Myocyte (in vitro differentiated cells): ENCODE results near the gene CCDC77. TPM values are rescaled to one million over a fixed set of nuclear protein-coding genes. Genes with fewer than 3 reads are reported as not detected.
"Not testable (repeated sequence)": the region's sequence is repeated elsewhere in the genome, so short reads cannot be mapped to it uniquely, and the experiment has no call there.

Experiments used
- DNase-seq: peaks from one replicate; pipeline ENCODE4 v3.0.0-alpha.2; 2012; ENCODE audit warnings: low read depth
- polyA plus RNA-seq: library from polyadenylated mRNA; unstranded; fragments of >200 nt; gene quantifications from one replicate; pipeline ENCODE4 v1.2.1, GENCODE V29; 2012; ENCODE audit warnings: missing spikeins
- total RNA-seq: library from RNA; depleted of rRNA; stranded (reverse); fragments of >200 nt; gene quantifications from 2 replicates; pipeline ENCODE4 v1.2.3, GENCODE V29; 2014

Gene CCDC77
- 9.8 and 11.5 TPM in 2 replicates for total RNA-seq
- polyA plus RNA-seq: 4.5 TPM

DNA sequence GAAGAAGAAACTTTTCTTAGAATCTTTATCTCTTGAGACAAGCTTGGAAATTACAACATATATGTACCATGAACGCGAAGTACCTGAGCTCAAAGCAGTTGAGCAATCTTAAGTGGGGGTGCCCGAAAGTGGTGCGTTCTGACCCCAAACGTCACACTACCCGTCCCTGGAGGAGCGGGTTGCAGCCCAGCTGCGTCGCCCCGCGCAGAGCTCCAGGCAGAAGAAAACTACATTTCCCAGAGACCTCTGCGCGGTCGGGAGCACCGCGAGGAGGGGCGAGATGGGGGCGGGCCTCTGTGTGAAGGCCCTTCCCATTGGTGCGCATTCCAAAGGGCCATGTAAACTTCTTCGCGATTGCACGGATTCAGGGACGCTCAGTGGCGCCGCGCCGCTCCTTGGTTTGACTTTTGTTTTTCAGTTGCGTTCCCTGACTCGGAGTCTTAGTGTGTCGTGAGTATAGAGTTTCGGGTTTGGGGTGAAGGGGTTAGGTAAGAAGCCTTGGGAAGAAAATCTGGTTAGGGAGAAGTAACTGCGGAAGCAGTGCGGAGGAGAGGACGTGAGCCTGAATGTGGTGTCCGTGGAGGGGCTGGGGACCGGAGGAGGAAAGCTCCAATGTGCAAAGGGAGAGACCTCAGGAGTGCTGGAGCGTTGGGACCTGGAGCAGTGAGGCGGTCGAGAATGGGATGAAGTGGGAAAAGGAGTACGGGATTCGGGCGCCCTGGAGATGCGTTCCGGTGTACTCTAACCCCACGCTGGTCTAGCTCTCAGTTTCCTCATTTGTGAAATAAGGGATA, at the start of gene CCDC77:
Gene CCDC77 (plus strand): TSS at position 410 of the 794 bp plus-strand sequence. CDS start 7,740 bp downstream, outside the sequence.
- DNase-seq: peak; percentile 95

DNA sequence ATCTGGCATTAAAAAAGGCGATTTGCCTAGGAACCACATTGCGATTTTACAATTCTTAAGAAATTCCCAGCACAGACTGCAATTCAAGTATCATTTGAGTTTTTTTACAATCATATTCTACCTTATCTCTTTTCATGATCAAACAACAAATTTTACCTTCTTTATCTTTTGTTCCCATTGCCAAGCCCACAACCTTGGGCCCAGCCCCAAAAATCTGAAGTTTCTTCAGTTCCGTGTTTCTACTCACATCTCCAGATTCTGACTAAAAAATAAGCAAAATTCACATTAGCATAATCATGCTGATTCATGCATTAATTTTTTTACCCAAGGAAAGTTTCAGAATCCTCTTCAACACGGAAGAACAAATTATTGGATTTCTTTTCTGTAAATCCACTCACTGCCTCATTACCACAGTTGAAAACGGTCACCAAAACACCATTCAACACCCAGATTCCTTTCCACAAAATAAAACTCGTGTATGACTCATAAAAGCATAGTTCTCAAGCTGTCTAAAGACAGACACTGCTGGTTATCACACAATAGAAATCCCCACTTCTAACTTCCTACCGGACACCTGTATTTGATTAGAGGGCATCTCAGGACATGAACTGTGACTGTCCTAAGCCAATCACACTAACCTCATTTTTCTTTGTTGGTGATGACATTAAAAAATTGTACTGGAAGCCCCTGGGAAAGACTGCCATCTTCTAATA, 45.0 kb upstream of the CCDC77 start:
- peak; percentile 33 for DNase-seq

DNA sequence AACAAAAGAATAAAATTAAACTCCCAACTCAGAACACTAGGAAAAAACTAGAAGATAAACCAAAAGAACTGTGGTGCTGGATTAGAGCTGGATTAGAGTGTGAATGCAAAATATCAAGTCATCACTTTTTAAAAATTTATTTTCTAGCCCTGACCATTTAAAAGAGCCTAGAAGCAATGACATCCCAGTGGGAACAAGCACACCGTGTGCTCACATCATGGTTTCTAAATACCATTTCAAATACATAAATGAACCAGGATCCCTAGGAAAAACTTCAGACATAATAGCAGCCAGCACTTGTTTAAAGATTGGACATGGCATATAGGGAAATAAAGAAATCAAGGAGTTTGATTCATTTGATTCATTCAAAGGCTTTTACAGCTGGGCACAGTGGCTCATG, 42.4 kb upstream of the CCDC77 start:
- DNase-seq: no peak

DNA sequence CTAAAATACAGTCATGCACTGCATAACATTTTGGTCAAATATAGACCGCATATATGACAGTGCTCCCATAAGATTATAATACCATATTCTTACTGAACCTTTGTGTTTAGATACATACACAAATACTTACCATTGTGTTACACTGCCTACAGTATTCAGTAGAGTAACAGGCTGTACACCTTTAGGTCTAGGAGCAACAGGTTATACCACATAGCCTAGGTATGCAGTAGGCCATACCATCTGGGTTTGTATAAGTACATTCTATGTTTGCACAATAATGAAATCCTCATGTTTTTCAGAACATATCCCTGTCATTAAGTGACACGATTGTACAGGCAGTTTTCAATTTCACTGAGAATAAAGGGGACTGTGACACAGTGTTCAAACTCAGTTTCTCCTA, 34.6 kb upstream of the CCDC77 start:
- DNase-seq: no peak

DNA sequence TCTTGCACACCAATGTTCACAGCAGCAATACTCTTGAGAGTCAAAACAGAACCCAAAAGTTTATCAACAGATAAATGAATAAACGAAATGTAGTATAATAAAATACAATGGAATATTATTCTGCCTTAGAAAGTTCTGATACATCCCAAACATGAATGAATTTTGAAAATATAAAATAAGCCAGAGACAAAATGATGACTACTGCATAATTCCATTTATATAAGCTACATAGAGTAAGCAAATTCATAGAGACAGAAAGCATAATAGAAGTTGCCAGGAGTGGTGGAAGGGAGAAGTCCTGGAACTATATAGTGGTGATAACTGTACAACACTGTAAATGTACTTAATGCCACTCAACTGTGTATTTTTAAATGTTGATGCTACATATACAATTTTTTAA, 33.5 kb upstream of the CCDC77 start:
- no peak for DNase-seq

DNA sequence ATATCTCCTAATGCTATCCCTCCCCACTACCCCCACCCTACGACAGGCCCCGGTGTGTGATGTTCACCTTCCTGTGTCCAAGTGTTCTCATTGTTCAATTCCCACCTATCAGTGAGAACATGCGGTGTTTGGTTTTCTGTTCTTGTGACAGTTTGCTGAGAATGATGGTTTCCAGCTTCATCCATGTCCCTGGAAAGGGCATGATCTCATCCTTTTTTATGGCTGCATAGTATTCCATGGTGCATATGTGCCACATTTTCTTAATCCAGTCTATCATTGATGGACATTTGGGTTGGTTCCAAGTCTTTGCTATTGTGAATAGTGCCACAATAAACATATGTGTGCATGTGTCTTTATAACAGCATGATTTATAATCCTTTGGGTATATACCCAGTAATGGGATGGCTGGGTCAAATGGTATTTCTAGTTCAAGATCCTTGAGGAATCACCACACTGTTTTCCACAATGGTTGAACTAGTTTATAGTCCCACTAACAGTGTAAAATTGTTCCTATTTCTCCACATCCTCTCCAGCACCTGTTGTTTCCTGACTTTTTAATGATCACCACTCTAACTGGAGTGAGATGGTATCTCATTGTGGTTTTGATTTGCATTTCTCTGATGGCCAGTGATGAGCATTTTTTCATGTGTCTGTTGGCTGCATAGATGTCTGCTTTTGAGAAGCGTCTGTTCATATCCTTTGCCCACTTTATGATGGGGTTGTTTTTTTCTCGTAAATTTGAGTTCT, 30.5 kb upstream of the CCDC77 start:
- DNase-seq: not testable (repeated sequence)

DNA sequence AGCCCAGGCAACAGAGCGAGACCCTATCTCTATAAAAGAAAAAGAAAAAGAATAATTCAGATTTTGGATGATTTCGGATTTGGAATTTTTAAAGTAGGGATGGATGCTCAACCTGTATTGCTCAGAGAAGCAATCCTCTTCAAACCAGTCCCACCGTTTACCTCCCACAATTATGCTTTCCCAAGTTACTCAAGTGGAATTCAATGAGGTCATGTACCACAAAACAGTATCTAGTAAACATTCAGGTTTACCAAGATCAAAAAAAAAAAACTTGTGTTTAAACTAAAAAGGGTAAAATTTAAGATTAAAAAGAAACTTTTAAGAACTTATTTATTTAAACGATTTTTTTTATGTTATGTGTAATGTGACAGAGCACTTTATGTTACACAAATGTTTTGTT, 14.8 kb upstream of the CCDC77 start:
- DNase-seq: peak; percentile 18

DNA sequence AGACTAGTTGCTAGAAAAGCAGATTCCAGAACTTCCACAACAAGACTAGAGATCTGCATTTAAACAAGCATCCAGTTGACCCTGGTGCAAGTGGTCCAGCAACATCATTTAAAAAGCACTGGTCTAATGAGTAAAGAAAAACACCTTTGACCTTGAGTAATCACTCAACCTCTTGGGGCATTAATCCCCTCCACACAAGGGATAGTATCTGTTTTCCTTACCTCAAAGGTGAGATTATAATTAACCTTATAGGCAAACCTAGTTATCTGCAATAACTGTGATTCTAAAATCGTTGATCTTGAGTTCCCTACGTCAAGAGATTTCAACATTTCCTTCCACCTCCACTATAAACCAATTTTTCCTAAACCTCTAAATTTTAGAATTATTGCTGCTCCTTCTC, 13.4 kb upstream of the CCDC77 start:
- DNase-seq: no peak

DNA sequence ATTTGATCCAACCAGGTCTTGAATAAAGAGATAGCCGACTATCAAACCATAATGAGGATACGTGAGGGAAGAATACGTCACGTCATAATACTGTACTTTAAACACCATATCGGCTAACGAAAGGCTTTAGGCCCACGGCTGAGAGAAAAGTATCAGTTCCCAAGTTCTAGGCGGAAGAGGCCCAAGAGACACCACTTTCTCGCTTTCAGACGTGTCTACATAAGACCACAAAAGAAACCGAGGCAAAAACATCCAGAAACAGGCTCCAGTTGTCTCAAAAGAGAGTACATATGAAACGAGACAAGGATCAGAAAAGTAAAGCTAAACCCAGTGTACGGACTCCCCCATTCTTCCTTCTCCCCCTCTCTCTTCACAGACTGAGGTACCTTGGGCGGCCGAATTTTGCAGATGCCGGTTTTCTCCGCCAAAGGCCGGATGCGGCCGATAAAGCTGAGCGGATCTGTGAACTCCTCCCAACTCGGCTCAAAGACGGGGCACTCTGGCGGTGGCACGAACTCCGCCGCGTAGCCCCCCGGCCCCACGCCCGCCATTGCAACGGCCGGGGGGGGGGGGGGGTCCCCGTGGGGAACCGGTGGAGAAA, 12.8 kb upstream of the CCDC77 start:
- DNase-seq: peak; percentile 23

DNA sequence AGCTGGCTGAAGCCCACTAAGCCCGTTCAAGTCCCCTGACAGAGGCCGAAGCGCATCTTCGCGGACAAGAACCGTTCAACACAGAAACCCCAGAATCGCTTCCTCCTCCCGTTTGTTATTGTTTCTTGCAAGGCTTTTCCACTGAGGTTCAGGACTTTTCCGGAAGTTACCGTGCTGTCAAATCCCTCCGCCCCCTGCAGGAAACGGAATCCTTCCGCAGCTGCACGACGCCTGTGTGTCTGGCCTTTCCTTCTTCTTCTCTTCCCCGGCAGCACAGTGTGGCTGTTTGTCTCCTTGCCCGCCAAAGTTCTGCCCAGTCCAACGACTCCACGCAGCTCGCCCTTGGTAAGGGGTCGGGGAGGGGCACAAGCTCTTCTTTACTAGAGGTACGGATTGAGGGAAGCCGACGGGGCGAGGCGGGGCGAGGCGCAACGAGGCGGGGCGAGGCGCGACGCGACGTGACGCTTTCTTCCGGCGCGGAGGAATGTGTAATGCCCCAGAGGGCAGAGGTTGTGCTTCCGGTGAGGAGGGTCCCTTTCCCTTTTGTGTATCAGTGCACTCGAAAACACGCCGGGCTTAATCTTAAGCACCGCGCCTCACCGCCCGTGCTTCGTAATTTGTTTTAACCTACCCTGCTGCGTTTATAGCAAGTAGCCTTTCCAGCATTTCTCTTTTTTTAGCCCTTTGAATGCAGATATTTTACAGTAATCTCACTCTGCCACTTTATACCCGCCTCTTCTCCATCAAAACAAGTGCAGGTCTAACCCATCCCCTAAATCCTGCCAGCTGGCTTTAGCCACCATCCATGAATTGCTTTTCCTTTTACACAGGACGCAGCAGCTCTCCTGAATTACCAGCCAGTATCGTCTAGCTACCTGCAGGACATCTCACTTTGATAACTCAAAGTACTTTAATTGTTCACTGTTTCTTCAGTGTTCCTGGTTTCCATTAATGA, 12.0 kb upstream of the CCDC77 start, which contains the start of gene KDM5A:
Gene KDM5A (minus strand): TSS at position 179 of the 955 bp plus-strand sequence. CDS start 229 bp downstream, outside the sequence.
- peak; percentile 95 for DNase-seq

DNA sequence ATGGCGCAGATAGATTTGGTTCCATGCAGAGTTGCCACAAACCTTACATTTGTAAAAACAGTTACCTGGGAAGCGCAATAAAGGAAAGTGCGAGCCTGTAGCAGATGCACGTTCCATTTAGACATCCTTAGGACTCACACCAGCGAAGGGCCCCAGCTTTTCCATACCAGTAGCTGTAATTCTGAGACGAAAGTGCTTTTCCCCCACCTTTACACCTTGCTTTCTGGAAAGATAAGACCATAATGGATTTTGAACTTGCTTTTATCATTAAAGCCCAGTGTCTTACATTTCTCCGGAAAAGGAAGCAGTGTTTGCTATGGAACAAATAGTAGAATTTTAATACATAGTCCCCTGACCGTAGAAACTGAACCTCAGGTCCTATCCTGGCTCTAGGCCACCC, 616 bp upstream of the CCDC77 start:
- DNase-seq: no peak

DNA sequence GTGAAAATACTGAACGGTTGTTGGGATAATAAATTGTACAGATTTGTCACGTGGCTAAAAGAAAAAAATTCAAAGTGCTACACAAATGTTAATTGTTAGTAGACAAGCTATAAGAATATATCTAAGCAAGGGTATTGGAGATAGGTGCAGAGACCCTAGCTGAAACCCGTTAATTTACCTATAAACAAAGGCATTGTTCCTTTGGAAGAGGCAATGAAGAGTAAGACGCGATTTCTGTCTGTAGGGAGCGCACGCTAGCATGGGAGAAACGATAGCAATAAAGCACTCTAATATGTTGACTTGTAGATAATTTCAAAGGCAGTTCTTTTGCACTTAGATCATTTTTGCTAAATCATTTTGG, 565 bp downstream of the CCDC77 start:
- peak; percentile 30 for DNase-seq

DNA sequence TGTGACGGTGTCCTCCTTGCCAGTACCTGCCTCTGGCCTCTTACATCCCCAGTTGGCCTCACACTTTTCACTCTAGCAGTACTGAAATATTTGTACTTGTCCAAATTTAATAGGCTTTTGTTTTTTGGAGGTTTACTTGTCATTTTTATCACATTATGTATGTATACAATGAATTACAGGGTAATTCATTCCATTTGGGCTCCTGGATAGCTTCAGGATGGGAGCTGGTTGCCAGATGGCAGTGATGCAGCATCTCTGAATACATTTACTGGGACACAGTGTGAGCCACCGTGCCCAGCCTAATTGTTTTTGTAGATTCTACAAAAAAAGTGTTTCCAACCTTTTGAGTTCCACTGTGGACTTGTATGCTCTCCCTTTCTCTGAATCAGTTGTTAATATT, 13.4 kb downstream of the CCDC77 start:
- no peak for DNase-seq

DNA sequence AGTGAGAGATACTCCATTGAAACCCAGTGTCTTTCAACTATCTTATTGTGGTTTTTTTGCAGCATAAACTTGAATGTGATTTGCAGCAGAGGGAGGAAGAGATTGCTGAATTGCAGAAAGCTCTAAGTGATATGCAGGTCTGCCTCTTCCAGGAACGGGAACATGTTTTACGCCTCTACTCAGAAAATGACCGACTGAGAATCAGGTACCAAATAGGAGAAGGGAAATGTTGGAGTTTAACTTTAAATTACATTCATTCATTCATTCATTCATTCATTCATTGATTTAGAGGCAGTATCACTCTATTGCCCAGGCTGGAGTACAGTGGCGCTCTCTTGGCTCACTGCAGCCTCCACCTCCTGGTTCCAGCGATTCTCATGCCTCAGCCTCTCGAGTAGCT, 17.0 kb downstream of the CCDC77 start:
- no peak for DNase-seq

DNA sequence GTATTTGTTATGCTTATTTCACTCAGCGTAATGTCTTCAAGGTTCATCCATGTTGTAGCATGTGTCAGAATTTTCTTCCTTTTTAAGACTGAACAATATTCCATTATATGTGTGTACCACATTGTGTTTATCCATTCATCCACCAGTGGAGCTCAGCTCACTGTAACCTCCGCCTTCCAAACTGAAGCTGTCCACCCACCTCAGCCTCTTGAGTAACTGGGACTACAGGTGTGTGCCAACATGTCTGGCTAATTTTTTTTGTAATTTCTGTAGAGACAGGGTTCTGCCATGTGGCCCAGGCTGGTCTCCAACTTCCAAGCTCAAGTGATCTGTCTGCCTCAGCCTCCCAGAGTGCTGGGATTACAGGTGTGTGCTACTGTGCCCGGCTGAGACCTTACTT, 21.1 kb downstream of the CCDC77 start:
- no peak for DNase-seq

DNA sequence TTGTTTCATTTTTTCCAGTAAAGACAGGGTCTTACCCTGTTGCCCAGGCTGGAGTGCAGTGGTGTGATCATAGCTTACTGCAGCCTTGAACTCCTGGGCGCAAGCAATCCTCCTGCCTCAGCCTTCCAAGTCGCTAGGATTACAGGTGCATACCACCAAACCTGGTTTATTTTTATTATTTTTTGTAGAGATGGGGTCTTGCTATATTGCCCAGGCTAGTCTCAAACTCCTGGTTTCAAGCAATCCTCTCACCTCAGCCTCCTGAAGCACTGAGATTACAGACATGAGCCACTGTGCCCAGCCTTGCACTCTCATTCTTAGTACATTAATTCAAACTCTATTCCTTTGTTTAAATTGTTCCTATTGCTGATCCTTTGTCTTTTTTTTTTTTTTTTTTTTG, 34.3 kb downstream of the CCDC77 start:
- not testable (repeated sequence) for DNase-seq

DNA sequence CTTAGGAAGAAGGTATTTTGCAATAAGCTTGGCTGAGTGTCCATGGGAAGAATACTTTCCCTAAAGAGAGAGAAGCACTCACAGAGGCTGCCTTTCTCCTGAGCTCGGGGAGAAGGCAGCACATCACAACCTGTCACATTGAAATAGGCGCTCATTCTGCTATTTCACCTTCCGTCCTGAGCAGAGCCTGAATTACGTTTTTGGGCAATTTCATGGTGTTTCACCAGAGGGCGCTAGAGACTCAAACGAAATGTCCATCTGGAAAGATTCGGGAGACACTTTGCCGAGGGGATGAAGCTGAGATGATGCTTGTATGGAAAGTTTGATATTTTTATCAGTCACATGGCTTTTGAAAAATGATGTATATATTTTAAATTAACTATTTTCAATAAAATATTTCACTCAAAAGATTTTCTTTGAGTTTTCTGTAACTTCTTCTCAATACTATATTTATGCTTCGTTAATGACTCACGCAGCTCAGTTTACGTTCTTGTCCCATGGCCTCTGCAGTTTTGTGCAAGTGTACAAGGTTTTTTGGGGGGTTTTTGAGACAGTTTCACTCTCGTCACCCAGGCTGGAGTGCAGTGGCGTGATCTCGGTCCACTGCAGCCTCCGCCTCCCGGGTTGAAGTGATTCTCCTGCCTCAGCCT, 40.9 kb downstream of the CCDC77 start:
- peak; percentile 66 for DNase-seq

DNA sequence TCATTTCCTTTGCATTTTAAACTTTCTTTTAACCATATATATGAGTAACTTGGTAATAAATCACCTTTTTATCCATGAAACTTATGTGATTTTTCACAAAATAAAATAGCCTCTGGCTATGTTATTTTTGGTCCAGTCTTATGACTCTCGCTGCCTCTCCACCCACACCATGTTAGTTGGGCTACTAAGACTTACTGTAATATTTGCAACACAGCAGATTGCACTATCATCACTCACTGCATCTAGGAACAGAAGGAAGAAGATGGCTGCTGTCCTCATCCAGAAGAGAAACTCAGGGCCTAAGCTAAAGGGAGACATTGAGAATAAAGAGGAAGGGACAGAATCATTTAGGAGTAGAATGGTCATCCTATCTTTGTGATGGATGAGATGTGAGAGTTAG, 45.7 kb downstream of the CCDC77 start:
- DNase-seq: no peak

DNA sequence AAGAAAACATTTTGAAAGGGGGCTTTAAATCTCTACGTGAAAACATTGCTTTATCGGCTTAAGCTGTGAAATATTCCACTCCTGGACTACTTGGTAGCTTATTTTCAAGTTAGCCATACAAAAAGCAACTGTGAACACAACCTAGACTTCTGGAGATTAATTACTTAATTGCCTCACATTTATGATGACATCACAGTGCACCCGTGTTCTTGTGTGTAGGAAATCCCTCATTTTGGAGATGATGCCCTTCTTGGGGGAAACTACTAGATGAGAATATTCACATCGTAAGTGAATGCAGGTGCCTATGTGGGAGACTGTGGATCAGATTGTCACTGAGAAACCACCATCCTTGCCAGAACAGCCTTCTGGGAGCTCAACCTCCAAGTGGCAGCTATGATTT, 47.8 kb downstream of the CCDC77 start:
- no peak for DNase-seq

DNA sequence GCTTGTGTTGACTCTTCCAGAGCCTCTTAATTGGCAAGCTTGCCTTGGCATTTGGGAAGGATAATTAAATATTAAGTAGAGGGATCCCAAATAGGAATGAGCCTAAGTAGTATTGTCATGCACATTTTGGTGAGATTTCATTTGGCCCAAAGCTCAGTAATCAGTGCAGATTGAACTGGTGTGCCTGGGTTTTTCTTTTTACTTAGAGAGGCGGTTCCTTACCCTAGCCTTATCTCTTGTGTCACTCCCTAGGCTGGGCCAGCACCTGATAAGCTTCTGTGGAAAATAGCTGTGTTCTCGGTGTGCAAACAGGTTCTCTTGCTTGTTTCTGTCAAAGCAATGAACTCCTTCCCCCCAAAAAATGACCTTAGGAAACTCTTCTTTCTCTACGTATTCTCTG, 49.0 kb downstream of the CCDC77 start:
- no peak for DNase-seq
